OCI-LY1 (cell line): ENCODE measurements around the gene POLR1G.

Experiments used
- H2AFZ ChIP-seq: fragments of 200-600 bp; sonication (generic), shearing (Covaris generic); 2 replicates; pipeline ENCODE4 v1.6.0; 2014; ENCODE audit warnings: antibody characterized with exemption, mild to moderate bottlenecking, low read length
- H3F3A ChIP-seq: fragments of 200-600 bp; sonication (generic), shearing (Covaris generic); 2 replicates; pipeline ENCODE4 v1.6.0; 2014; ENCODE audit warnings: mild to moderate bottlenecking, antibody characterized with exemption, low read length, moderate library complexity; ENCODE audit not compliant: insufficient read depth
- H3K27ac ChIP-seq: fragments of 200-600 bp; sonication (generic); 2 replicates; pipeline ENCODE4 v1.5.1; 2014; ENCODE audit warnings: low read length, mixed run types, mild to moderate bottlenecking, low read depth; ENCODE audit not compliant: poor library complexity, severe bottlenecking
- H3K27me3 ChIP-seq: fragments of 200-600 bp; sonication (generic); 2 replicates; pipeline ENCODE4 v1.6.0; 2014; ENCODE audit warnings: antibody characterized with exemption, mild to moderate bottlenecking, low read length, moderate library complexity; ENCODE audit not compliant: insufficient read depth
- H3K36me3 ChIP-seq: fragments of 200-600 bp; sonication (generic); 2 replicates; pipeline ENCODE4 v1.6.1; 2014; ENCODE audit warnings: mild to moderate bottlenecking, antibody characterized with exemption, low read length, moderate library complexity, mixed read lengths; ENCODE audit not compliant: insufficient read depth
- H3K4me1 ChIP-seq: fragments of 200-600 bp; sonication (generic); 2 replicates; pipeline ENCODE4 v1.5.1; 2014; ENCODE audit warnings: mild to moderate bottlenecking, low read length, moderate library complexity; ENCODE audit not compliant: insufficient read depth, severe bottlenecking
- H3K4me2 ChIP-seq: fragments of 200-600 bp; sonication (generic), shearing (Covaris generic); 2 replicates; pipeline ENCODE4 v1.6.1; 2014; ENCODE audit warnings: low read length
- H3K4me3 ChIP-seq: fragments of 200-600 bp; sonication (generic); 2 replicates; pipeline ENCODE4 v1.5.1; 2014; ENCODE audit warnings: low read length, low read depth, mild to moderate bottlenecking, mixed read lengths; ENCODE audit not compliant: poor library complexity, severe bottlenecking
- H3K79me2 ChIP-seq: fragments of 200-600 bp; shearing (Covaris generic); 2 replicates; pipeline ENCODE4 v1.6.1; 2016; ENCODE audit warnings: mixed run types, low read length, mixed read lengths; ENCODE audit not compliant: insufficient read depth
- H3K9ac ChIP-seq: fragments of 200-600 bp; sonication (generic), shearing (Covaris generic); 2 replicates; pipeline ENCODE4 v1.6.1; 2014; ENCODE audit warnings: mild to moderate bottlenecking, low read length, mixed read lengths
- H3K9me2 ChIP-seq: fragments of 200-600 bp; sonication (generic), shearing (Covaris generic); 2 replicates; pipeline ENCODE4 v1.6.1; 2014; ENCODE audit warnings: low read depth, mild to moderate bottlenecking, low read length, mixed read lengths
- H3K9me3 ChIP-seq: fragments of 200-600 bp; shearing (Covaris generic); 2 replicates; pipeline ENCODE4 v1.6.1; 2014; ENCODE audit warnings: low read length, mixed read lengths
- H4K20me1 ChIP-seq: fragments of 200-600 bp; sonication (generic), shearing (Covaris generic); 2 replicates; pipeline ENCODE4 v1.6.0; 2016; ENCODE audit warnings: mild to moderate bottlenecking, low read length; ENCODE audit not compliant: insufficient read depth
- CTCF ChIP-seq: fragments of 200-600 bp; sonication (generic), shearing (Covaris generic); IDR thresholded peaks from 2 replicates; pipeline ENCODE4 v1.5.1; 2017; ENCODE audit warnings: mild to moderate bottlenecking, antibody characterized with exemption, low read length, moderate library complexity, mixed read lengths
- EZH2 ChIP-seq: fragments of 200-600 bp; sonication (generic), shearing (Covaris generic); IDR thresholded peaks from 2 replicates; pipeline ENCODE4 v1.8.0; 2017; ENCODE audit warnings: borderline replicate concordance, mixed run types, mild to moderate bottlenecking, antibody characterized with exemption, low read length, moderate library complexity, mixed read lengths

Gene POLR1G

GRCh38 chr19:45363861-45364459 is 42.5 kb upstream of the POLR1G start:
- Histone ChIP-seq H3K9me3 (no peaks in the 10 kb centered on the region), H4K20me1 (no peaks in the 10 kb centered on the region), H3K27me3 (no peaks in the 10 kb centered on the region), H3K9ac (no peak overlapping the region), H2AFZ (no peak overlapping the region), H3K36me3 (peaks cover 49% of the 10 kb centered on the region; the same call in 1 of the 2 replicates), H3F3A (no peaks in the 10 kb centered on the region), H3K79me2 (no peaks in the 10 kb centered on the region), H3K4me1 (peaks cover 4% of the 10 kb centered on the region), H3K4me3 (no peak overlapping the region), H3K9me2 (no peaks in the 10 kb centered on the region), H3K27ac (no peak overlapping the region), H3K4me2 (no peak overlapping the region)
- TF ChIP-seq EZH2 (no peak), CTCF (no peak)

GRCh38 chr19:45364696-45365095 is 41.7 kb upstream of the POLR1G start:
- Histone ChIP-seq H3K4me3 (no peak overlapping the region), H3K79me2 (no peaks in the 10 kb centered on the region), H3K9me3 (no peaks in the 10 kb centered on the region), H2AFZ (no peak overlapping the region), H3F3A (no peaks in the 10 kb centered on the region), H3K4me1 (peaks cover 11% of the 10 kb centered on the region), H3K9ac (no peak overlapping the region), H3K9me2 (no peaks in the 10 kb centered on the region), H3K27ac (no peak overlapping the region), H3K36me3 (peaks cover 46% of the 10 kb centered on the region; the same call in 1 of the 2 replicates), H3K27me3 (no peaks in the 10 kb centered on the region), H3K4me2 (no peak overlapping the region), H4K20me1 (no peaks in the 10 kb centered on the region)
- TF ChIP-seq EZH2 (no peak), CTCF (no peak)

DNA sequence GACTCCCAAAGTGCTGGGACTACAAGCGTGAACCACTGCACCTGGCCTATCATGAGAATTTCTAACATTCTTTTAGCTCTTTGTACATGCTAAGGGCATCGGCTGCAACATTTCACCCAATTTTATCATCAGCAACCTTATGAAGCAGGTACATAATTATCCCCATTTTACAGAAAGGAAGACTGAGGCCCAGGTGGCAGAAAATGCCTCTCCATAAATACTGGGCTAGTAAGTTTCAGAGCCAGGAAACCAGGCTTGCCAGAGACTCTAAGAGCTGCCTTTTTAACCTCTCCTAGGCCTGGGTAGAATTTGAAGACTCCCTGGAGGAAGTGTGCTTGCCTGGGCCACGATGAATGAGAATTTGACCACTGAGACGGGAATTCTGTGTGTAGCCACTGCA is 38.3 kb upstream of the POLR1G start:
- Histone ChIP-seq H4K20me1 (no peaks in the 10 kb centered on the region), H3K9me2 (no peaks in the 10 kb centered on the region), H3K4me2 (no peak overlapping the region), H2AFZ (no peak overlapping the region), H3K9me3 (no peaks in the 10 kb centered on the region), H3K27ac (no peak overlapping the region), H3F3A (no peaks in the 10 kb centered on the region), H3K27me3 (no peaks in the 10 kb centered on the region), H3K79me2 (no peaks in the 10 kb centered on the region), H3K4me1 (peaks cover 20% of the 10 kb centered on the region), H3K9ac (no peak overlapping the region), H3K36me3 (peaks cover 26% of the 10 kb centered on the region; the same call in 1 of the 2 replicates), H3K4me3 (no peak overlapping the region)
- no peak for TF ChIP-seq EZH2
- TF ChIP-seq CTCF: no peak
